GM23338 (cell line): ENCODE data around the gene MDM4. TPM values are rescaled to one million over a fixed set of nuclear protein-coding genes. Genes with fewer than 3 reads are reported as not detected.

ENCODE experiments used
- ATAC-seq: fragments of 200-7000 bp; cut with Tn5 transposase; 3 replicates; pipeline ENCODE4 v1.9.1; 2020
- DNase-seq: peaks from one replicate; pipeline ENCODE4 v3.0.0-alpha.2; 2015; ENCODE audit warnings: low spot score
- H2AFZ ChIP-seq: fragments of 200-600 bp; sonication (generic); 2 replicates; pipeline ENCODE4 v1.8.0; 2016; ENCODE audit warnings: antibody characterized with exemption, mild to moderate bottlenecking, moderate library complexity
- H3F3A ChIP-seq: fragments of 200-600 bp; sonication (generic); replicated peaks from 2 replicates; pipeline ENCODE4 v1.8.0; 2017; ENCODE audit warnings: antibody characterized with exemption, mixed run types, low read depth
- H3K27ac ChIP-seq: fragments of 200-600 bp; sonication (generic); 2 replicates; pipeline ENCODE4 v1.6.1; 2016; ENCODE audit warnings: low read depth
- H3K27me3 ChIP-seq: fragments of 200-600 bp; sonication (generic); 2 replicates; pipeline ENCODE4 v1.8.0; 2016; ENCODE audit warnings: mild to moderate bottlenecking, mixed run types, moderate library complexity; ENCODE audit not compliant: insufficient read depth
- H3K36me3 ChIP-seq: fragments of 200-600 bp; sonication (generic); 2 replicates; pipeline ENCODE4 v1.8.0; 2016; ENCODE audit warnings: mild to moderate bottlenecking; ENCODE audit not compliant: insufficient read depth
- H3K4me1 ChIP-seq: fragments of 200-600 bp; sonication (generic); 2 replicates; pipeline ENCODE4 v1.8.0; 2016; ENCODE audit warnings: mild to moderate bottlenecking, moderate library complexity; ENCODE audit not compliant: insufficient read depth
- H3K4me2 ChIP-seq: fragments of 200-600 bp; sonication (generic); 2 replicates; pipeline ENCODE4 v1.7.1; 2017; ENCODE audit warnings: mixed run types
- H3K4me3 ChIP-seq: fragments of 200-600 bp; sonication (generic); 2 replicates; pipeline ENCODE4 v1.6.1; 2016; ENCODE audit warnings: mixed run types
- H3K79me2 ChIP-seq: fragments of 200-600 bp; sonication (generic); replicated peaks from 2 replicates; pipeline ENCODE4 v1.8.0; 2017; ENCODE audit warnings: mild to moderate bottlenecking; ENCODE audit not compliant: insufficient read depth
- H3K9me2 ChIP-seq: fragments of 200-600 bp; sonication (generic); 2 replicates; pipeline ENCODE4 v1.8.0; 2017; ENCODE audit not compliant: insufficient read depth
- H4K20me1 ChIP-seq: fragments of 200-600 bp; sonication (generic); replicated peaks from 2 replicates; pipeline ENCODE4 v1.8.0; 2017; ENCODE audit warnings: mild to moderate bottlenecking; ENCODE audit not compliant: insufficient read depth
- H3K27ac Mint-ChIP-seq: 2 replicates; pipeline ENCODE4 v1.8.0; 2020; ENCODE audit warnings: inconsistent platforms, mild to moderate bottlenecking, moderate library complexity, mixed read lengths
- H3K27me3 Mint-ChIP-seq: 3 replicates; pipeline ENCODE4 v1.8.0; 2022; ENCODE audit warnings: low read depth, mild to moderate bottlenecking, moderate library complexity, mixed read lengths, inconsistent platforms; ENCODE audit not compliant: insufficient read depth, poor library complexity
- H3K36me3 Mint-ChIP-seq: 3 replicates; pipeline ENCODE4 v1.8.0; 2021; ENCODE audit warnings: low read depth, mild to moderate bottlenecking, inconsistent platforms, moderate library complexity, mixed read lengths
- H3K4me1 Mint-ChIP-seq: 3 replicates; pipeline ENCODE4 v1.8.0; 2020; ENCODE audit warnings: mild to moderate bottlenecking, inconsistent platforms, mixed read lengths
- H3K4me3 Mint-ChIP-seq: 3 replicates; pipeline ENCODE4 v1.8.0; 2021; ENCODE audit warnings: moderate library complexity, mild to moderate bottlenecking, inconsistent platforms, mixed read lengths
- H3K9me3 Mint-ChIP-seq: 3 replicates; pipeline ENCODE4 v1.8.0; 2020; ENCODE audit warnings: moderate library complexity, mild to moderate bottlenecking, inconsistent platforms, mixed read lengths
- CREB1 ChIP-seq: fragments of 250-450 bp; sonication (Bioruptor Pico); IDR thresholded peaks from 2 replicates; pipeline ENCODE4 v1.5.0; 2020; ENCODE audit warnings: low read depth, mild to moderate bottlenecking, moderate library complexity
- EZH2phosphoT487 ChIP-seq: fragments of 200-600 bp; sonication (generic); IDR thresholded peaks from one replicate; pipeline ENCODE4 v1.8.1; 2018; ENCODE audit warnings: antibody characterized with exemption; ENCODE audit not compliant: unreplicated experiment
- JUNB ChIP-seq: IDR thresholded peaks from one replicate; pipeline ENCODE4 v1.6.1; 2016; ENCODE audit warnings: antibody characterized with exemption; ENCODE audit not compliant: unreplicated experiment
- NANOG ChIP-seq: IDR thresholded peaks from 2 replicates; pipeline ENCODE4 v1.6.1; 2016; ENCODE audit warnings: antibody characterized with exemption, borderline replicate concordance
- ZNF114 ChIP-seq: fragments of 250-450 bp; sonication (Bioruptor Pico); IDR thresholded peaks from 2 replicates; pipeline ENCODE4 v1.5.0; 2020; ENCODE audit warnings: mild to moderate bottlenecking, moderate library complexity
- ZNF331 ChIP-seq: fragments of 250-450 bp; sonication (Bioruptor Pico); IDR thresholded peaks from 2 replicates; pipeline ENCODE4 v1.5.0; 2020; ENCODE audit warnings: low read depth, mild to moderate bottlenecking, moderate library complexity
- polyA plus RNA-seq: library from polyadenylated mRNA; unstranded; fragments of >200 nt; fragmentation: Nextera tagmentation; extraction: Ambion mirVana; gene quantifications from 2 replicates; pipeline ENCODE4 v1.2.1, GENCODE V29; 2016
- total RNA-seq: library from RNA; depleted of rRNA; stranded (reverse); fragments of >200 nt; shearing (Covaris generic); gene quantifications from 2 replicates; pipeline ENCODE4 v1.2.3, GENCODE V29; 2014
- TF ChIP-seq, protein P1 (sequence below): fragments of 250-450 bp; sonication (Bioruptor Pico); IDR thresholded peaks from 2 replicates; pipeline ENCODE4 v1.5.0; 2020; ENCODE audit warnings: mild to moderate bottlenecking, moderate library complexity
- TF ChIP-seq, protein P2 (sequence below), 2 experiments: fragments of 200-600 bp in 1 of 2; sonication (generic) in 1 of 2; conservative IDR thresholded peaks; 2 replicates each; pipeline versions ENCODE4 v1.5.1 to v1.6.1; 2016 to 2017; ENCODE audit warnings: antibody characterized with exemption in 2 of 2, low read depth in 2 of 2, mild to moderate bottlenecking in 2 of 2, moderate library complexity in 1 of 2
- TF ChIP-seq, protein P3 (sequence below): IDR thresholded peaks from 2 replicates; pipeline ENCODE4 v1.6.1; 2016; ENCODE audit warnings: antibody characterized with exemption

The MDM4 gene
- total and polyA plus RNA-seq, 2 experiments from 2014 or later = 24.8 to 56.1 TPM

DNA sequence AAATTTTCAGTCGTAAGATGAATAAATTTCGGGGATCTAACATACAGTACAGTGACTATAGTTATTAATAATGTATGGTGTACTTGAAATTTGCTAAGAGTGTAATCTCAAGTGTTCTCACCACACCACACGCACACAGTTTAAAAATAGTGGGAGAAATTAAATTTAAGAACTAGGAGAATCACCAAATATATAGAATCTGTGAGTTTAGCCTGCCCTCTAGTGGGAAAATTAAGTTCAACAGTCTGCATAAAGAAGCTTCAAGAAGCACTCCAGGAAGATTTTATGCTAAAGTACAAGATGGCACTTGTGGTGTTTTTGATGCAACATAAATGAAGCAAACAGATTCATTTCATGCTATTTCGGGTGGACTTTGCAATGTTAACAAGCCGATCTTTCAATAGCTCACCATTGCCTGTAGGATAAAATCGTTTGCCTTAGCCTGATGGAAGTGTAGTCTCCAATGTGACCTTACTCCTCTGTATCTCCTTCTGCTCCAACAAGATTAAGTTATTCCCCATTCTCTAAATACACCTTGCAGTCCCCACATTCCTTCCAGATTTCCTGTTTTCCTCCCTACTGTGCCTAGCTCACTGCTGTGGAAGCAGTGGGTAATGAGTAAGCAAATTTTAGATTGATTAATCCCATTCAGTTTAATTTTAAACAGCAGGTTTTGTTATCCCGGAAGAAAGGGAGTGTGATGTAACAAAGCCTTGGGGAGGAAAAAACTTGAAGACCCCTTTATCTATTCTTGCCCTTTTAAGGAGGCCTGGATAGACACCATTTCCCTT, 12.9 kb upstream of the MDM4 start:
- Mint-ChIP-seq H3K27me3 (peaks cover 24% of the 10 kb centered on the region), H3K4me1 (peaks cover 11% of the 10 kb centered on the region; the same call in 2 of the 3 replicates), H3K4me3 (no peak overlapping the region), H3K27ac (peak overlapping the region; percentile 42), H3K36me3 (peaks cover 3% of the 10 kb centered on the region; the same call in 2 of the 3 replicates), H3K9me3 (peaks cover 7% of the 10 kb centered on the region; the same call in 2 of the 3 replicates)
- H3K4me2 ChIP-seq = no peak overlapping the region
- H3K9me2 ChIP-seq = no peaks in the 10 kb centered on the region
- DNase-seq = peak; percentile 87
- no peak for ATAC-seq
- H3F3A ChIP-seq = no peaks in the 10 kb centered on the region
- no peaks in the 10 kb centered on the region for H3K27me3 ChIP-seq
- no peaks in the 10 kb centered on the region for H3K79me2 ChIP-seq
- peak overlapping the region; percentile 26; the same call in 1 of the 2 replicates for H2AFZ ChIP-seq
- H4K20me1 ChIP-seq = no peaks in the 10 kb centered on the region
- H3K4me3 ChIP-seq = no peak overlapping the region
- TF ChIP-seq NANOG (no peak), ZNF331 (CRISPR knock-in tag) (no peak), EZH2phosphoT487 (no peak), CREB1 (no peak), ZNF114 (CRISPR knock-in tag) (no peak), JUNB (no peak)
- TF ChIP-seq, protein P1, sequence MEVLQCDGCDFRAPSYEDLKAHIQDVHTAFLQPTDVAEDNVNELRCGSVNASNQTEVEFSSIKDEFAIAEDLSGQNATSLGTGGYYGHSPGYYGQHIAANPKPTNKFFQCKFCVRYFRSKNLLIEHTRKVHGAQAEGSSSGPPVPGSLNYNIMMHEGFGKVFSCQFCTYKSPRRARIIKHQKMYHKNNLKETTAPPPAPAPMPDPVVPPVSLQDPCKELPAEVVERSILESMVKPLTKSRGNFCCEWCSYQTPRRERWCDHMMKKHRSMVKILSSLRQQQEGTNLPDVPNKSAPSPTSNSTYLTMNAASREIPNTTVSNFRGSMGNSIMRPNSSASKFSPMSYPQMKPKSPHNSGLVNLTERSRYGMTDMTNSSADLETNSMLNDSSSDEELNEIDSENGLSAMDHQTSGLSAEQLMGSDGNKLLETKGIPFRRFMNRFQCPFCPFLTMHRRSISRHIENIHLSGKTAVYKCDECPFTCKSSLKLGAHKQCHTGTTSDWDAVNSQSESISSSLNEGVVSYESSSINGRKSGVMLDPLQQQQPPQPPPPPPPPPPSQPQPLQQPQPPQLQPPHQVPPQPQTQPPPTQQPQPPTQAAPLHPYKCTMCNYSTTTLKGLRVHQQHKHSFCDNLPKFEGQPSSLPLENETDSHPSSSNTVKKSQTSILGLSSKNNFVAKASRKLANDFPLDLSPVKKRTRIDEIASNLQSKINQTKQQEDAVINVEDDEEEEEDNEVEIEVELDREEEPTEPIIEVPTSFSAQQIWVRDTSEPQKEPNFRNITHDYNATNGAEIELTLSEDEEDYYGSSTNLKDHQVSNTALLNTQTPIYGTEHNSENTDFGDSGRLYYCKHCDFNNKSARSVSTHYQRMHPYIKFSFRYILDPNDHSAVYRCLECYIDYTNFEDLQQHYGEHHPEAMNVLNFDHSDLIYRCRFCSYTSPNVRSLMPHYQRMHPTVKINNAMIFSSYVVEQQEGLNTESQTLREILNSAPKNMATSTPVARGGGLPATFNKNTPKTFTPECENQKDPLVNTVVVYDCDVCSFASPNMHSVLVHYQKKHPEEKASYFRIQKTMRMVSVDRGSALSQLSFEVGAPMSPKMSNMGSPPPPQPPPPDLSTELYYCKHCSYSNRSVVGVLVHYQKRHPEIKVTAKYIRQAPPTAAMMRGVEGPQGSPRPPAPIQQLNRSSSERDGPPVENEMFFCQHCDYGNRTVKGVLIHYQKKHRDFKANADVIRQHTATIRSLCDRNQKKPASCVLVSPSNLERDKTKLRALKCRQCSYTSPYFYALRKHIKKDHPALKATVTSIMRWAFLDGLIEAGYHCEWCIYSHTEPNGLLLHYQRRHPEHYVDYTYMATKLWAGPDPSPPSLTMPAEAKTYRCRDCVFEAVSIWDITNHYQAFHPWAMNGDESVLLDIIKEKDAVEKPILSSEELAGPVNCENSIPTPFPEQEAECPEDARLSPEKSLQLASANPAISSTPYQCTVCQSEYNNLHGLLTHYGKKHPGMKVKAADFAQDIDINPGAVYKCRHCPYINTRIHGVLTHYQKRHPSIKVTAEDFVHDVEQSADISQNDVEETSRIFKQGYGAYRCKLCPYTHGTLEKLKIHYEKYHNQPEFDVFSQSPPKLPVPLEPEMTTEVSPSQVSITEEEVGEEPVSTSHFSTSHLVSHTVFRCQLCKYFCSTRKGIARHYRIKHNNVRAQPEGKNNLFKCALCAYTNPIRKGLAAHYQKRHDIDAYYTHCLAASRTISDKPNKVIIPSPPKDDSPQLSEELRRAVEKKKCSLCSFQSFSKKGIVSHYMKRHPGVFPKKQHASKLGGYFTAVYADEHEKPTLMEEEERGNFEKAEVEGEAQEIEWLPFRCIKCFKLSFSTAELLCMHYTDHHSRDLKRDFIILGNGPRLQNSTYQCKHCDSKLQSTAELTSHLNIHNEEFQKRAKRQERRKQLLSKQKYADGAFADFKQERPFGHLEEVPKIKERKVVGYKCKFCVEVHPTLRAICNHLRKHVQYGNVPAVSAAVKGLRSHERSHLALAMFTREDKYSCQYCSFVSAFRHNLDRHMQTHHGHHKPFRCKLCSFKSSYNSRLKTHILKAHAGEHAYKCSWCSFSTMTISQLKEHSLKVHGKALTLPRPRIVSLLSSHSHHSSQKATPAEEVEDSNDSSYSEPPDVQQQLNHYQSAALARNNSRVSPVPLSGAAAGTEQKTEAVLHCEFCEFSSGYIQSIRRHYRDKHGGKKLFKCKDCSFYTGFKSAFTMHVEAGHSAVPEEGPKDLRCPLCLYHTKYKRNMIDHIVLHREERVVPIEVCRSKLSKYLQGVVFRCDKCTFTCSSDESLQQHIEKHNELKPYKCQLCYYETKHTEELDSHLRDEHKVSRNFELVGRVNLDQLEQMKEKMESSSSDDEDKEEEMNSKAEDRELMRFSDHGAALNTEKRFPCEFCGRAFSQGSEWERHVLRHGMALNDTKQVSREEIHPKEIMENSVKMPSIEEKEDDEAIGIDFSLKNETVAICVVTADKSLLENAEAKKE (CRISPR knock-in tag) = no peak
- TF ChIP-seq, protein P2, sequence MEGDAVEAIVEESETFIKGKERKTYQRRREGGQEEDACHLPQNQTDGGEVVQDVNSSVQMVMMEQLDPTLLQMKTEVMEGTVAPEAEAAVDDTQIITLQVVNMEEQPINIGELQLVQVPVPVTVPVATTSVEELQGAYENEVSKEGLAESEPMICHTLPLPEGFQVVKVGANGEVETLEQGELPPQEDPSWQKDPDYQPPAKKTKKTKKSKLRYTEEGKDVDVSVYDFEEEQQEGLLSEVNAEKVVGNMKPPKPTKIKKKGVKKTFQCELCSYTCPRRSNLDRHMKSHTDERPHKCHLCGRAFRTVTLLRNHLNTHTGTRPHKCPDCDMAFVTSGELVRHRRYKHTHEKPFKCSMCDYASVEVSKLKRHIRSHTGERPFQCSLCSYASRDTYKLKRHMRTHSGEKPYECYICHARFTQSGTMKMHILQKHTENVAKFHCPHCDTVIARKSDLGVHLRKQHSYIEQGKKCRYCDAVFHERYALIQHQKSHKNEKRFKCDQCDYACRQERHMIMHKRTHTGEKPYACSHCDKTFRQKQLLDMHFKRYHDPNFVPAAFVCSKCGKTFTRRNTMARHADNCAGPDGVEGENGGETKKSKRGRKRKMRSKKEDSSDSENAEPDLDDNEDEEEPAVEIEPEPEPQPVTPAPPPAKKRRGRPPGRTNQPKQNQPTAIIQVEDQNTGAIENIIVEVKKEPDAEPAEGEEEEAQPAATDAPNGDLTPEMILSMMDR (conservative IDR thresholded peaks at IDR 0.05; ENCODE audit: low read depth in 2 of 2) = peak; percentile 75 to 92
- TF ChIP-seq, protein P3, sequence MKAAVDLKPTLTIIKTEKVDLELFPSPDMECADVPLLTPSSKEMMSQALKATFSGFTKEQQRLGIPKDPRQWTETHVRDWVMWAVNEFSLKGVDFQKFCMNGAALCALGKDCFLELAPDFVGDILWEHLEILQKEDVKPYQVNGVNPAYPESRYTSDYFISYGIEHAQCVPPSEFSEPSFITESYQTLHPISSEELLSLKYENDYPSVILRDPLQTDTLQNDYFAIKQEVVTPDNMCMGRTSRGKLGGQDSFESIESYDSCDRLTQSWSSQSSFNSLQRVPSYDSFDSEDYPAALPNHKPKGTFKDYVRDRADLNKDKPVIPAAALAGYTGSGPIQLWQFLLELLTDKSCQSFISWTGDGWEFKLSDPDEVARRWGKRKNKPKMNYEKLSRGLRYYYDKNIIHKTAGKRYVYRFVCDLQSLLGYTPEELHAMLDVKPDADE = no peak
- no peak overlapping the region for H3K27ac ChIP-seq
- H3K36me3 ChIP-seq = no peaks in the 10 kb centered on the region
- no peaks in the 10 kb centered on the region; the same call in 1 of the 2 replicates for H3K4me1 ChIP-seq
